Right lobe of liver (tissue), 6 donors: ENCODE measurements around the gene TDRKH. TPM values are rescaled to one million over a fixed set of nuclear protein-coding genes. Genes with fewer than 3 reads are reported as not detected.

ENCODE experiments used
- ATAC-seq, 4 donors: fragments of 200-7000 bp; cut with Tn5 transposase; one replicate each; pipeline ENCODE4 v1.9.1; 2020; ENCODE audit warnings: mild to moderate bottlenecking in 4 of 4, moderate library complexity in 4 of 4
- DNase-seq, 3 donors: peaks; one replicate each; pipeline ENCODE4 v3.0.0-alpha.2; 2020
- H3K27ac ChIP-seq, 3 donors: fragments of 200-600 bp; one replicate each; pipeline ENCODE4 v1.8.0; 2022
- H3K27me3 ChIP-seq, 2 donors: fragments of 200-600 bp; one replicate each; pipeline ENCODE4 v1.8.0; 2022
- H3K36me3 ChIP-seq, 4 donors: fragments of 200-600 bp; sonication (generic) in 1 of 4; one replicate each; pipeline versions ENCODE4 v1.5.1 to v1.8.0; 2017 to 2022; ENCODE audit warnings: control low read depth in 1 of 4
- H3K4me1 ChIP-seq, 4 donors: fragments of 200-600 bp; sonication (generic) in 1 of 4; one replicate each; pipeline versions ENCODE4 v1.5.1 to v1.8.0; 2017 to 2022; ENCODE audit warnings: control low read depth in 1 of 4
- H3K4me3 ChIP-seq, 3 donors: fragments of 200-600 bp; one replicate each; pipeline ENCODE4 v1.8.0; 2022
- H3K9me3 ChIP-seq, 4 donors: fragments of 200-600 bp; sonication (generic) in 1 of 4; one replicate each; pipeline versions ENCODE4 v1.5.1 to v1.8.0; 2017 to 2022; ENCODE audit warnings: control low read depth in 1 of 4
- CTCF ChIP-seq, 4 donors: fragments of 200-600 bp in 3 of 4; fragments of 450-650 bp in 1 of 4; IDR thresholded peaks; one replicate each; pipeline versions ENCODE4 v1.5.1 to v1.8.0; 2016 to 2022; ENCODE audit warnings: antibody characterized with exemption in 4 of 4, mild to moderate bottlenecking in 2 of 4
- POLR2A ChIP-seq: fragments of 450-650 bp; IDR thresholded peaks from one replicate; pipeline ENCODE4 v1.6.1; 2017; ENCODE audit warnings: antibody characterized with exemption, mild to moderate bottlenecking
- WGBS: methylation state at CpG from one replicate; pipeline ENCODE4 v1.1.6; 2018; ENCODE audit warnings: low coverage, low lambda C conversion rate; ENCODE audit not compliant: insufficient coverage; ENCODE audit errors: missing lambda C conversion rate; 5-methylcytosine and 5-hydroxymethylcytosine counted together
- intact Hi-C, 2 donors: fragments of 100-400 bp; cut with DNase I; formaldehyde crosslinking; loops; one replicate each; pipeline versions ENCODE4 v1.11.2 to v1.14.1; 2022
- total RNA-seq, 6 experiments: library from RNA; depleted of rRNA in 2 of 6; stranded (reverse); fragments of >200 nt in 2 of 6; fragmentation: NEBNext Ultra II Directional in 3 of 6; extraction: Animal tissue kit (Norgen Biotek cat#: 25700) in 3 of 6; gene quantifications; one replicate each; pipeline versions ENCODE4 v1.1.0 to v1.2.4, GENCODE V29; 2016 to 2023
- donor health status: DM: no; HTN: yes; CAD: no.
- donor health status: DM: no; HTN: no; CAD: no.
- donor health status: DM: no; HTN: no; CAD: no.
- donor health status: DM: no; HTN: yes; CAD: no.
- donor health status: DM: no; HTN: yes; CAD: no.

TDRKH gene
- total RNA-seq, 6 experiments from 2014 or later, result 1.7 to 12.1 (median 3.3) TPM

- peak; percentile 29 for TF ChIP-seq POLR2A
- no peak for TF ChIP-seq CTCF (IDR thresholded peaks at IDR 0.05)
- peaks cover 0 to 51% (median 17%) of the 10 kb centered on the region in 4 donors for H3K4me1 ChIP-seq
Observed at GRCh38 chr1:151838222-151839081, 48.2 kb upstream of the TDRKH start.

GRCh38 chr1:151837884-151838221, 47.6 kb upstream of the TDRKH start:
- Histone ChIP-seq H3K36me3 (no peaks in the 10 kb centered on the region), H3K27ac (no peak overlapping the region), H3K4me3 (peak overlapping the region; percentile 42 to 57 (median 48)), H3K27me3 (no peaks in the 10 kb centered on the region), H3K9me3 (no peaks in the 10 kb centered on the region), H3K4me1 (peaks cover 0 to 57% (median 19%) of the 10 kb centered on the region in 4 donors)
- TF ChIP-seq POLR2A, result no peak
- TF ChIP-seq CTCF (IDR thresholded peaks at IDR 0.05), result no peak
- no peak for ATAC-seq
- intact Hi-C loops, result no loop called here
- 18% methylated on average over 4 of the region's 26 CpGs for WGBS
- DNase-seq, result no peak

More at GRCh38 chr1:151838222-151839081, 48.2 kb upstream of the TDRKH start:
- no peak overlapping the region for H3K27ac ChIP-seq
- H3K27me3 ChIP-seq, result no peaks in the 10 kb centered on the region
- H3K9me3 ChIP-seq, result no peaks in the 10 kb centered on the region
- WGBS, result no CpG with 5 or more reads among the region's 117 CpGs
- ATAC-seq (peak; percentile 10 to 39 (median 25)), DNase-seq (peak in 1 of 3 donors; percentile 48)
- intact Hi-C loops, result no loop called here
- H3K4me3 ChIP-seq, result peak overlapping the region; percentile 42 to 57 (median 48)
- no peaks in the 10 kb centered on the region for H3K36me3 ChIP-seq

- no peak overlapping the region for H3K27ac ChIP-seq
- no peak for ATAC-seq
- no peaks in the 10 kb centered on the region for H3K9me3 ChIP-seq
- intact Hi-C loops, result no loop called here
- DNase-seq, result no peak
- TF ChIP-seq POLR2A (no peak), CTCF (IDR thresholded peaks at IDR 0.05) (no peak)
- H3K36me3 ChIP-seq, result no peaks in the 10 kb centered on the region
- H3K4me3 ChIP-seq, result no peak overlapping the region
- no peaks in the 10 kb centered on the region for H3K27me3 ChIP-seq
- WGBS, result 53% methylated on average over 3 of the region's 3 CpGs
- H3K4me1 ChIP-seq, result peaks cover 0 to 62% (median 21%) of the 10 kb centered on the region in 4 donors
Observed at GRCh38 chr1:151837197-151837596, 46.9 kb upstream of the TDRKH start.

GRCh38 chr1:151835596-151835995, 45.3 kb upstream of the TDRKH start:
- Histone ChIP-seq H3K4me3 (no peak overlapping the region), H3K4me1 (peaks cover 0 to 67% (median 22%) of the 10 kb centered on the region in 4 donors), H3K9me3 (no peaks in the 10 kb centered on the region), H3K36me3 (no peaks in the 10 kb centered on the region), H3K27me3 (no peaks in the 10 kb centered on the region), H3K27ac (peak overlapping the region in 1 of 3 donors; percentile 50)
- intact Hi-C loops, result no loop called here
- ATAC-seq, result no peak
- no CpG with 5 or more reads among the region's 7 CpGs for WGBS
- DNase-seq, result no peak
- TF ChIP-seq CTCF (IDR thresholded peaks at IDR 0.05) (no peak), POLR2A (no peak)
